Measurements from ENCODE around the gene IFT80.

The IFT80 gene

GRCh38 chr3:160435747-160436146 lies 36.7 kb upstream of the IFT80 start:
- TF ChIP-seq CTCF (IDR thresholded peaks at IDR 0.05; ENCODE audit: low read depth, low read length): no peak
- DNase-seq (ENCODE audit: extremely low read depth, low read depth): no peak

GRCh38 chr3:160435095-160435494 lies 36.1 kb upstream of the IFT80 start:
- no peak for TF ChIP-seq CTCF (IDR thresholded peaks at IDR 0.05; ENCODE audit: low read depth, low read length)
- DNase-seq (ENCODE audit: extremely low read depth, low read depth): no peak

- peak; percentile 41 for DNase-seq (ENCODE audit: extremely low read depth, low read depth)
- TF ChIP-seq CTCF (IDR thresholded peaks at IDR 0.05; ENCODE audit: low read depth, low read length): no peak
Measured at GRCh38 chr3:160434071-160434470, 35.0 kb upstream of the IFT80 start.

GRCh38 chr3:160427832-160428424 lies 28.9 kb upstream of the IFT80 start:
- TF ChIP-seq CTCF (IDR thresholded peaks at IDR 0.05; ENCODE audit: low read depth, low read length): no peak
- DNase-seq (ENCODE audit: extremely low read depth, low read depth): no peak

GRCh38 chr3:160417311-160417710 lies 18.3 kb upstream of the IFT80 start:
- no peak for TF ChIP-seq CTCF (IDR thresholded peaks at IDR 0.05; ENCODE audit: low read depth, low read length)
- DNase-seq (ENCODE audit: extremely low read depth, low read depth): no peak

- peak; percentile 73 for DNase-seq (ENCODE audit: extremely low read depth, low read depth)
- TF ChIP-seq CTCF (IDR thresholded peaks at IDR 0.05; ENCODE audit: low read depth, low read length): peak; percentile 80
Measured at GRCh38 chr3:160413613-160414248, 14.7 kb upstream of the IFT80 start.

GRCh38 chr3:160412477-160412876 lies 13.5 kb upstream of the IFT80 start:
- TF ChIP-seq CTCF (IDR thresholded peaks at IDR 0.05; ENCODE audit: low read depth, low read length): no peak
- no peak for DNase-seq (ENCODE audit: extremely low read depth, low read depth)
